ENCODE results near the gene SLC25A51. TPM values are rescaled to one million over a fixed set of nuclear protein-coding genes. Genes with fewer than 3 reads are reported as not detected.
A peak's percentile ranks its signal among the peaks of the same experiment; 100 is the strongest.

Gene SLC25A51, protein sequence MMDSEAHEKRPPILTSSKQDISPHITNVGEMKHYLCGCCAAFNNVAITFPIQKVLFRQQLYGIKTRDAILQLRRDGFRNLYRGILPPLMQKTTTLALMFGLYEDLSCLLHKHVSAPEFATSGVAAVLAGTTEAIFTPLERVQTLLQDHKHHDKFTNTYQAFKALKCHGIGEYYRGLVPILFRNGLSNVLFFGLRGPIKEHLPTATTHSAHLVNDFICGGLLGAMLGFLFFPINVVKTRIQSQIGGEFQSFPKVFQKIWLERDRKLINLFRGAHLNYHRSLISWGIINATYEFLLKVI
- total RNA-seq (2014; rRNA removed; shearing (Covaris generic)): 23.0 and 28.7 TPM in 2 replicates
- 15.9 and 16.0 TPM in 2 replicates for polyA plus RNA-seq (2015; cell fraction: cytosol; rRNA removed)
- polyA plus RNA-seq (2015; cell fraction: nucleus; rRNA removed): 9.1 and 18.1 TPM in 2 replicates

DNA sequence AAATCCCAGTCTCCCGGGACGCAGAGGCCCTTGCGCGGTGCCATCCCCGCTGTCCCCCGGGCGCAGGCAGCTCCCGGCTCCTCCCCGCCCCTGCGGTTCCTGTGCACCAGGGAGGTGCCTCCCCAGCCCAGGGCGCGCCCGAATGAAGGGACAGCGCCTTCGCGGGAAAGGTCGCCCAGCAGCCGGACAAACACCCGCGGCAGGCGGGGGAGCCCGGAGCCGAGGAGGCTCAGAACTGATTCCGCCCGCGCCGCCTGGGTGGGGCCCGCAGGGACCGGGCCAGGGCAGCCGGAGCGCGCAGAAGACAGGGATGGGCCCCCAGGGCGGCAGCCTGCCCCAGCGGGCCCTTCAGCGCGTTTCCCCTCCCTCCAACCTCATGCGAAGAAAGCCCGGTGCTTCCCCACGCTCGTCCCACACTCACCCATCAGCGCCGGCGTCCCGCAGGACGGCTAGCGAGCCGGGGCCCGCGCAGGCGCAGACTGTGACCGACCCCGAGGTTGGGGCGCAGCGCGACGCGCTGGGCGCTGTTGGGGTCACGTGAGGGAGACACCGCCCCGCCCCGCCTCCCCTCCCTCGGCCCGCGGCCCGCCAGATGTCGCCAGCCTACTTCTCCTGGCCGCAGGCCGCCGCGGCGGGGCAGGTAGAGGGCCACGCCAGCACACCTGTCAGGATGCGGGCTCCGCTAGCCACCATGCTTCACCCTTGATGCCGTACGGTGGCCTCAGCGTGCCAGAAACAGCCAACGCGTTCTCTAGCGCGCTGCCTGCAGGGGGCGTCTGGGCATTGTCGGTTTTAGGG, at the start of gene SLC25A51:
Gene SLC25A51, minus strand, starts transcription at position 481 of the 798 bp plus-strand sequence. CDS start 15,577 bp downstream, outside the sequence.
- in situ Hi-C loops (cut with HindIII; ENCODE audit: low pct_unique_long_range_greater_than_20kb, low sequenced_read_pairs): no loop called here
- peak; percentile 88 for DNase-seq (ENCODE audit: low read depth, low spot score)

DNA sequence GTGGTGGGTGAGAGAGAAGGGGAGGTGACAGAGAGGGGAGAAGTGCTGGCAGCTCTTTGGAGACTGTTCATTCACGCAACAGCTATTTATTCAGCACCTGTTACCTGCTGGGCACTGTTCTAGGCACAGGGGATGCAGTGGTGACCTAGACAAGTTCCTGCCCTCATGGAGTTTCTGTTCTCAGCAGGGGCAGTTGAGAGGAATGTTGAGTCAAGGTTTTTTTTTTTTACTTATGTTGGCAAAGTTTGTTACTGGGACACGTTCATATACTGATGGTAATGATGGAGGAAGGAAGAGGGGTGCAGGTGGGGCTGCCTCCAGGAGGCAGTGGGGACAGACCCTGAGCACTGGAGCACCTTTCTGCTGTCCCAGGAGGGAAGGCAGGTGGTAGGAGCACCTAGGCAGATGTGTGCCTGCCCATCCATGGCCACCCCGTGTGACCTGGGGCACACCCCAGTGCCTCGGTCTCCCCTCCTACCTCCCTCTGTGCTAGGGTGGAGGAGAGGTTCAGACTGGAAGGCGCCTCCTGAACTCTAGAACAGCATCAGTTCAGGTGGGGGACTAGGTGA, 49.4 kb upstream of the SLC25A51 start:
- in situ Hi-C loops (cut with HindIII; ENCODE audit: low pct_unique_long_range_greater_than_20kb, low sequenced_read_pairs): no loop called here
- no peak for DNase-seq (ENCODE audit: low read depth, low spot score)

DNA sequence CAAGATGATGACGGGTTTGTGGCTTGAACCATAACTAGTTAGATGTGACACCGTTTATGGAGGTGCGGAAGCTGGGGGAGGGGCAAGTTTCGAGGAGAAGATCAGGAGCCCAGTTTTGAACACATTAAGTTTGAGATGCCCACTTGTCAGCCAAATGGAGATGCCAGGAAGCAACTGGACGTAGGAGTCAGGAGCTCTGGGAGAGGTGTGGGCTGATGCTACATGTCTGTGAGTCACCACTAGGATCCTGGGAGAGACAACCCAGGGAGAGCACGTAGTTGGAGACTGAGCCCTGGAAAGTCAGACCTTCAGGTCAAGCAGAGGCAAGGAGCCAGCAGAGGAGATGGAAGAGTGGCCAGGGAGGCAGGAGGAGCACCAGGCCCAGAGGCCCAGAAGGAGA, 48.8 kb upstream of the SLC25A51 start:
- in situ Hi-C loops (cut with HindIII; ENCODE audit: low pct_unique_long_range_greater_than_20kb, low sequenced_read_pairs): no loop called here
- DNase-seq (ENCODE audit: low read depth, low spot score): no peak

DNA sequence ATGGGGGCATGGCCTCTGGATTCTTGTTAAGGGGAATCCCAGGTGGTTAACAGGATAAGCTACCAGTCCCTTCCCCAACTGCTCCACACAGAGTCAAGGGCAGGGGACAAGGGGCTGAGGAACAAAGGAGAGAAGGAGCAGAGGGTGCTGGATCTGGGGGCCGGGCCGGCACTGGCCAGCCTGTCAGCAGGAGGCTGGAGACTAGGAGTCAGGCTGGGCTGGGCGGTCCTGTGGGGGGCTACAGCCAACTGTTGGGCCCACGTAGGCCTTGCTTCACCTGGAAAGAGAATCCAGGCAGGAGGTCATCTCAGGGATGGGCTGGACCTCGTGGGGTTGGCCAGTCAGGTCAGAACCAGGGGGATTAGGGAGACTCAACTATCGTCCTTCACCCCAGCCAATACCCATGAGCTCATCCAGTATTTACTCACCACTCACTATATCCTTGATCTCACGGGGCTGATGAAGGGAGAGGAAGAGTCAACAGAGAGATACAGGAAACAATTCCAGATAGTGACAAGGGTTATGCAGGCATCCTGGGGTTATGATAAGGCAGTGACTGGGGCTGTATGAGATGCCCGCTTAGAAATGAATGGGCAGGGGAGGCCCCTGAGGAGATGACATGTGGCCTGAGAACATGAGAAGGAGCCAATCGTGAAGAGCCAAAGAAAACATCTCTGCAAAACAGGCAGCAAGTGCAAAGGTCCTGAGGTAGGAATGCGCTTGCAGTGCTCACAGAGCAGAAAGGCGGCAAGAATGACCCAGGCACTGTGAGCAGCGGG, 47.9 kb upstream of the SLC25A51 start:
- DNase-seq (ENCODE audit: low read depth, low spot score): no peak
- in situ Hi-C loops (cut with HindIII; ENCODE audit: low pct_unique_long_range_greater_than_20kb, low sequenced_read_pairs): no loop called here

DNA sequence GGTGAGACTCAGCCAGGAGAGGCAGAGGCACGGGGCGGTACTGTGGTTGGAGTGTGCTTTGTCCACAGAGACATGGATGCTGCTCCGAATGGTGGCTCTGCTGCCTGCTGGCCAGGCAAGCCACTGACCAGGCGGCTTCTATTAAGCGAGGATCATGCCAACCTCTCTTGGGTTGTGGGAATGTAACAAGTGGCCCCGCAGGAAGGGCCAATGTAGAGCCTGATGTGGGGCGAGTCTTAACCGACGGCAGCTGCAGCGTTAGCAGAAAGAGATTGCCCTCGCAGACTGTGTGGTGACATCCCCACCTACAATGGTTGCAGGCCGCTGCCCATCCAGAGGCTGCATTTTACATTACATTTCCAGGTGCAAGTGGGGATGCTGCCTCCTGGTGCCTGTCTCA, 46.6 kb upstream of the SLC25A51 start:
- DNase-seq (ENCODE audit: low read depth, low spot score): no peak
- in situ Hi-C loops (cut with HindIII; ENCODE audit: low pct_unique_long_range_greater_than_20kb, low sequenced_read_pairs): no loop called here

DNA sequence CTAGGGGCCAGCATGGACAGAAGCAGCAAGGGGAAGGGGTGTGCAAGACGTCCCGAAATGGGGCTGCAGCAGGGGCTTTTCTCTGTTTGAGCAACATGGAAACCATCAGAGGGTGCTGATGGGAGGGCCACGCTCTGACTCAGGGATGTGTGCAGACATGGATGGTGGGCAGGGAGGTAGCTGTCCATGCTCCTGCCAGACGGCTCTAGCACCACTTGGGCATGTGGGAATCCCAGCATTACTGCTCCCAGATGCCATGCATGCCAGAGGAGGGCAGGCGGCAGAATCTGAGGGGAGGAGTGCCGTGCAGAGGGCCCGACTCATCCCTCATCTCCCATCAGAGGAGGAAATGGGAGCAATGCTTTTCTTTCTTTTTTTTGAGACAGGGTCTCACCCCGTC, 45.6 kb upstream of the SLC25A51 start:
- no peak for DNase-seq (ENCODE audit: low read depth, low spot score)
- in situ Hi-C loops (cut with HindIII; ENCODE audit: low pct_unique_long_range_greater_than_20kb, low sequenced_read_pairs): no loop called here

DNA sequence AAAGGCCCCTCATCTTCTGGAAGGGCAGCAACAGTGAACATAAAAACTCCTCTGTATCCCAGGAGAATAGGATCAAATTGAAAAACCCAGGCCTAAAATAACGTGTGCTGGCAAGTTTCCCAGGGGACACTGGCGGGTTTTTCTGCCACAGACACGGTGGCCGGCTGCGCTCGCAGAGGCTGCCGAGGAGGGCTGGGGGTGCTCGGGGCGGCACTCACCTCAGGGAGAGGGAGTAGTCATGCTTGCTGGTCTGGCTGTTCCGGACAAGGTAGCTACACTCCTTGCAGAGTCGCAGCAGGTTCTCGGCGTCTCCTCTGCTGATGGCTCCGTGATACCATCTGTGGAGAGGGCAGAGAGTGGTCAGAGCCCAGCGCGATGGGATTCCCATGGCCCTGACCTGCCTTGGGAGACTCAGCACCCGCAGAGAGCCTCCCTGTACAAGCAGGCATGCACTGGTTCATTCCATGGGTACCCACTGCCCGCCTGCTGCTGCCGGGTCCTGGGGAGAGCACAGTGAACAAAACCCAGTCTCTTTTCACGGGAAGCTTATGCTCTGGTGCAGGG, 44.6 kb upstream of the SLC25A51 start:
- in situ Hi-C loops (cut with HindIII; ENCODE audit: low pct_unique_long_range_greater_than_20kb, low sequenced_read_pairs): no loop called here
- no peak for DNase-seq (ENCODE audit: low read depth, low spot score)

DNA sequence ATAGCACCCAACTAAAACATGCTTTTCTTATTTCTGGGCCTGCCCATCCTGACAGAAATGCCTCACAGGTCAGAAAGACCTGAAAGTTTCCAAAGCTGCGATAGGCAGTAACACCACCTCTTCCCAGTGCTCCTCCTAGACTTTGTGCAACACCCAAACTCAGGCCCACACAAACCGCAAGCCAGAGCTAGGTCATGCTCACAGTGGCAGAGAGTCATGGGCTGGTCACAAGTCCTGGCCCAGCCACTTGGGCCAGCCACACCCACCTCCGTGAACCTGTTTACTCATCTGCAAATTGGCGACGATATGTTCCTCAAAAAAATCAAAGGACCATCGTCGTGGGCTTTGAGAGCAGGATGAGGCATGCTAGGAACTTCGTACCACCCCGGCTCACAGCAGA, 44.0 kb upstream of the SLC25A51 start:
- DNase-seq (ENCODE audit: low read depth, low spot score): no peak
- in situ Hi-C loops (cut with HindIII; ENCODE audit: low pct_unique_long_range_greater_than_20kb, low sequenced_read_pairs): no loop called here

DNA sequence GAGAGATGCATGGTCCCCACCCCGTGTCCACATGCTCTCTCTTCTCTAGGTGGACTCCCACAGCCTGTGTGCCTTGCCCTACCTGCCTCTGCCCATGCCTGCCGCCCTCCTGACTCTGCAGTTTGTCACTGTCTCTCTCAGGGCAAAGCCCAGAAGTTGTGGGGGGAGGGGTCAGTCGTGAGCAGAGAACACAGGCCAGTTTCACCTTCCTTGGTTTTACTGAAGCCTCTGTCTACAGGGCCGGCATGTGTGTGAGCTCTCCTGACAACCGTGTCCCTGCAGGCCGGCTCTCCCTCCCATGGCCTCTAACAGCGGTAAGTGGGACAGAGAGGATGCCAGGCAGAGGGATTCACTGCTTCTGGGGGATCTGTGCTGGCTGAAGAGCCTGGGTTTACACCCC, 43.5 kb upstream of the SLC25A51 start:
- no peak for DNase-seq (ENCODE audit: low read depth, low spot score)
- in situ Hi-C loops (cut with HindIII; ENCODE audit: low pct_unique_long_range_greater_than_20kb, low sequenced_read_pairs): no loop called here

DNA sequence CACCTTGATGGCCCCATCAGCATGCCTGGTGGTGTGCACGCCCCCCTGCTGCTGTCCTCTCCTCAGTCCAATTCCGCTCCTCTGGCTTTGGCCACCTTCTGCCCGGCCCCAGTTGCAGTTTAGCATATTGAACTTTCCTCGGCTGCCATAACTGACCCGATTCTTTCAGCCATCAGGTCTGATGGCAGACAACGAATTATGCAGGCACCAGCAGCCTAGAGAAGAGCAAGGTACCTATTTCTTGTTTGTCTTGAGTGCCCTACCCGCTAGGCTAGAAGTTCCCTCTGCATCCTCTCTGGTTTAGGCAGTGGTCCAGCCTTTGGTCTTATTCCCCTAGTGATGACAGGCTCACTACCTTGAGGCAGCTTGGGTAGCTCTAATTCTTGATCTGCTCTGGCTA, 43.0 kb upstream of the SLC25A51 start:
- DNase-seq (ENCODE audit: low read depth, low spot score): no peak
- in situ Hi-C loops (cut with HindIII; ENCODE audit: low pct_unique_long_range_greater_than_20kb, low sequenced_read_pairs): no loop called here

DNA sequence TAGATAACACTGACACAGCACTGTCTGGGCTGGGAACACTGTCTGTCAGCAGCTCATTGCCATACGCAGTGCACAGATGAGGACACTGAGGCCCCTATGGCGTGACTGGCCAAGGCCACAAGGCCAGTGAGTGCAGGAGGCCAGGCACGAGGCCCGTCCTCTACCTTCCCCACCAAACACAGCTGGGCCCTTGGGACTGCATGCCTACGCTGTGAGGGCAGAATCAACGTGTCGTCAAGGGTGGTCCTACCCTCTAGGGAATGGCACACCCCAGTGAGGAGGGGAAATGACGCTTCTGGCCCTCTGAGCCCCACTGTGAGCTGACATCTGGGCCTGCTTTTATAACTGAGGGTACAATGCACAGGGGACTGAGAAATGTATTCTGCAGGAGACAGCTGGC, 42.1 kb upstream of the SLC25A51 start:
- in situ Hi-C loops (cut with HindIII; ENCODE audit: low pct_unique_long_range_greater_than_20kb, low sequenced_read_pairs): no loop called here
- no peak for DNase-seq (ENCODE audit: low read depth, low spot score)

DNA sequence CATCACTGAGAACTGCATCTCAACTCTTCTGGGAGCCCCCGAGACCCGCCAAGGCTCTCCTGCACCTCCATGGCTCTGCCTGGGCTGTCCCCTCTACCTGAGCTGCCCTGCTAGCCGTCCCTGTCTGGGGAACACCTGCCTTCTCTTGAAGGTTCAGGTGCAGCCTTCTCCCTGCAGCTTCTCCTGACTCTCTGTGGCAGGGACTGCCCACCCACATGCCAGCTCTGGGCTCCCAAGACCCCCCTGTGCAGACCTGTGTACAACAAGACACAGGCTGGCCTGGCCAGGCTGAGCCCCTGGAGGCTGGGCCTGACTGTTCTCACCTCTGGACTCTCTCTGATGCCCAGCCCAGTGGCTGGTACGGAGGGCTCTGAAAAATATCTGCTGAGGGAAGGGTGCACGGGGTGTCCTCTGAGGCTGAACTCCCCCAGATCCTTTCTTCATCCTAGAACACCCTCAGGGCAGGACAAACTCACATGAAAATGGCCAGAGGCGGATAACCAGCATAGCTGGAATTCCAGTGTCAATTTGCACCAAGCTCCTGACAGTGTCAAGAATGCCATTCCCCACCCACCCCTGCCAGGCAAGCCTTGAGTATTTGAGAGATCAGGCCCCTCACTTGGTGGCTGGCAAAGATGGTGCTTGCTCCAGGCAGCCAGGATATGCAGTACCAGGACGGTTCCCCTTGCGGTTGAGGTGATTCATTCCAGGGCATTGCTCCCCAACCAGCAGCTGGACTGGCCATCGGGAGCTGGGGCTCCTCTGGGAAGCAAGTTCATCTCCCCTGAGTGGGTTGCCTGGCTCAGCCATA, 40.9 kb upstream of the SLC25A51 start:
- DNase-seq (ENCODE audit: low read depth, low spot score): no peak
- in situ Hi-C loops (cut with HindIII; ENCODE audit: low pct_unique_long_range_greater_than_20kb, low sequenced_read_pairs): no loop called here

DNA sequence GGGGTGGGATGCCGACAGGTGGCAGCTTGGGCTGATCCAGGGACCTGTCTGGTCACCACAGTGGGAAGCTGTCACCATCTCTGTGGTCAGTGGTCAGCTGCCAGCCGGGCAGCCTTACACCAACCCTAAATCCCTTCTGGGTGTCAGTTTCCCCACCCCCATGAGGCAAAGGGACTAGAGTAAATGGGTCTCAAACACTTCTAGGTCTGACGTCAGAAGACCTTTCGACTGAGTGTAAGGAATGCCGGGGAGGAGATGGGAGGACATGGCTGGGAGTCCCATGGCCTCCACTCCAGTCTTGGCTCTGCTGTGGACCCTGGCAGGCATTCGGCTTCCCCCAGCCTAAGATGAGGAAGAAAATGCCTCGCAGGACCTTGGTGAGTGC, 40.3 kb upstream of the SLC25A51 start:
- in situ Hi-C loops (cut with HindIII; ENCODE audit: low pct_unique_long_range_greater_than_20kb, low sequenced_read_pairs): no loop called here
- no peak for DNase-seq (ENCODE audit: low read depth, low spot score)

DNA sequence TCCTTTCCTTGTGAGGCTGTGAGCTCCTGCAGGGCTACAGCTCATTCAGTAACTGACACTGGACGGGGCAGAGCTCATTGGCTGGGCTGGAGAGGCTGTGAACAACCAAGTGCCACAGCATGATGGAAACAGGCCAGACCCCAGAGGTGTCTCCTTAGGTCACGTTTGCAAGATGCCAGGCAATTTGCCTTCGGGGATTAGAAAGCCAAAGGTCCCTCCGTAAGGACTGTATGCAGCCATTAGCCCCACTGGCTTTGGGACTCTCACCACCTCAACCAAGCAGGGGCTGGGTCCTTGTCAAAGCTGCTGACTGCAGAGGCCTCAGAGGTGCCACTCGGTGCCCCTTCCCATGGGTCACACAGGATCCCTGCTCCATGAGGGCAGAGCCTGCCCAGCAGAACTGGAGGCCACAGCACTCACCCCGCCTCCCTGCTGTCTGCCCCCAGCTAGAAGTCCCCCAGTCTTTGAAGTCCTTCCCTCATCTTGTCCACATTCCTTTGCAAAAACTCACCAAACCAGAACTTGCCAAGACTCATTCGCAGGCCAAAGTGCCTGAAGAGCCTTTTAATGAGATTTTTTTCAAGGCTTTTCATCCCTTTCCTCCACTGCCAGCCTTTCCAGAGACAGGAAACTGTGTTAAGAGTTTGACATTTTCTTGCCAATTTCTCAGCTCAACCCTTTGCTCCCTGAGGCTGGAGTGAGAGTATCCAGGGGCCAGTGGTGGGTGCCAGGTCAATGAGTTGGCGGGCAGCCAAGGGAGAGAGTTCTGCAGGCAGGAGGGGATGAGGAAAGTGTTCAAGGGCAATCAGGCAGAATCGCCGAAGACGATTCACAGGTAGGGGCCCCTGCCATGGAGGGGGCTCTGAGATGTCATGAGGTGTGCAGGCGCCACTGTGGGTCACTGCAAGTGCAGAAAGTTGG, 39.7 kb upstream of the SLC25A51 start:
- no peak for DNase-seq (ENCODE audit: low read depth, low spot score)

DNA sequence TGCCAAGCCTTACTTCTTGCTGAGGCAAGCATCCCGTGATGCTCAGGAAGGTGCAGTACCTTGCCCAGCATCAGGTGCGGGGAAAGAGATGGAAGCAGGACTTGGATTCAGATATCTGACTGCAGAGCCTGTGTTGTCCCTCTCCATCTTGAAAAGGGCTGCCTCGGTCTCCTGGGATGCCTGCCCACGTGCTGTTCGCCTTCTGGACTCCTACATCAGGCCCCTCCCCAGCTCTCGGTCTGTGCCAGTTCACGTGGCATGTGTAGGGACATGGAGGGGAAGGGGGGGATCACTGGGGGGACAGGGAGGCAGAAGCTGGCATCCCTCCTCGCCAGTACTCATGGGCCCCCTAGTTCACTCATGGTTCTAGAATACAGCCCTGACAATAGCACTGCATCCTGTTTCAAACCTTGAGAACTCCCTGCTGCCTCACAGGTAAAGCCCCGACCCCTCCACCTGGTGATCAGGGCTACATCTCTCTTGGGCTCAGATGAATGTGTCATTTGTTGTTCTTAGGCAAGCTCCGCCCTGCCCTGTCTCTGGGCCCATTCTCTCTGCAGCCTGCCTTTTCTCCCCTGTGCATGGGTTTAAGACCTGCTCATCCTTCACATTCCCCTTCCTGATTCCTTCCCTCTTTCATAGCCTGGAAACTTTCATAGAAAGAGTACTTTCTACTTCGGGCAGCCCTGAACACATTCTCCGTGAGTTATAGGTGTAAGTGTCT, 38.9 kb upstream of the SLC25A51 start:
- in situ Hi-C loops (cut with HindIII; ENCODE audit: low pct_unique_long_range_greater_than_20kb, low sequenced_read_pairs): no loop called here

More for the DNA sequence above, 39.7 kb upstream of the SLC25A51 start:
- in situ Hi-C loops (cut with HindIII; ENCODE audit: low pct_unique_long_range_greater_than_20kb, low sequenced_read_pairs): no loop called here

More for the DNA sequence above, 38.9 kb upstream of the SLC25A51 start:
- no peak for DNase-seq (ENCODE audit: low read depth, low spot score)
